ENCODE measurements around the gene GLO1. TPM values are rescaled to one million over a fixed set of nuclear protein-coding genes. Genes with fewer than 3 reads are reported as not detected.

GLO1 gene
- total and polyA plus RNA-seq, 2 donors (not counting 3 experiments of a cell fraction or from before 2014, with no cell fraction given): 70.3 to 120 TPM

- FAIRE-seq: no peak
- H3K4me2 ChIP-seq (ENCODE audit: insufficient read depth, low read length): no peak overlapping the region
- ChIA-PET CTCF (no interaction called here), POLR2A (no interaction called here)
- dilution Hi-C loops (cut with MboI; ENCODE audit: extremely low pct_ligation_motif_present, low sequenced_read_pairs) (no loop called here), intact Hi-C loops (cut with micrococcal nuclease) (loop anchor here (10.0 kb wide), 2 partner anchors 483 to 653 kb away; no protein-coding TSS in a partner anchor)
- no peaks in the 10 kb centered on the region for H3K9me3 ChIP-seq (replicated peaks; ENCODE audit: control insufficient read depth, insufficient read depth, low read length)
- H2AFZ ChIP-seq (ENCODE audit: low read depth, low read length): no peak overlapping the region
- no peak overlapping the region for H3K4me3 ChIP-seq (replicated peaks in 1 of 3; ENCODE audit: insufficient read depth in 1 of 3, low read depth in 1 of 3, low read length in 3 of 3)
- no peak for TF ChIP-seq FOS (IDR thresholded peaks at IDR 0.05; ENCODE audit: borderline replicate concordance, insufficient read depth, low read length)
- no peak for TF ChIP-seq POLR2AphosphoS5 (IDR thresholded peaks at IDR 0.05; ENCODE audit: insufficient read depth, low read depth, low read length)
- no peak for TF ChIP-seq EZH2 (IDR thresholded peaks at IDR 0.05; ENCODE audit: borderline replicate concordance, low read depth, low read length, severe bottlenecking)
- no peak for TF ChIP-seq GATA2 (IDR thresholded peaks at IDR 0.05; ENCODE audit: insufficient read depth, insufficient read length, low read depth, low read length)
- no peak for TF ChIP-seq POLR2A (IDR thresholded peaks at IDR 0.05; ENCODE audit: low read depth, low read length)
- TF ChIP-seq MYC (IDR thresholded peaks at IDR 0.05; ENCODE audit: low read depth, low read length): no peak
- H3K9ac ChIP-seq (replicated peaks; ENCODE audit: extremely low read depth, insufficient read depth, low read length): no peak overlapping the region
- H3K27me3 ChIP-seq (ENCODE audit: control insufficient read depth in 2 of 2, insufficient read depth in 2 of 2, low read length in 2 of 2): no peaks in the 10 kb centered on the region
- peaks cover 5 to 17% of the 10 kb centered on the region in 2 experiments for H3K36me3 ChIP-seq (ENCODE audit: control insufficient read depth in 2 of 2, extremely low read depth in 1 of 2, insufficient read depth in 2 of 2, low read length in 2 of 2)
- no peaks in the 10 kb centered on the region for H3K9me1 ChIP-seq (replicated peaks; ENCODE audit: control insufficient read depth, extremely low read depth, insufficient read depth, low read length)
- no peak for DNase-seq (ENCODE audit: low read depth, low spot score)
- H3K27ac ChIP-seq (ENCODE audit: insufficient read depth, low read depth, low read length): no peak overlapping the region
- no peaks in the 10 kb centered on the region for H3K79me2 ChIP-seq (ENCODE audit: control insufficient read depth, insufficient read depth, low read length)
- BruUV-seq (replicated peaks): no TSS peak
- H3K4me1 ChIP-seq (ENCODE audit: control insufficient read depth, extremely low read depth, insufficient read depth, low read length): peaks cover 12% of the 10 kb centered on the region
- no peaks in the 10 kb centered on the region for H4K20me1 ChIP-seq (replicated peaks; ENCODE audit: control insufficient read depth, extremely low read depth, insufficient read depth, low read length)
These were observed 24.7 kb downstream of the GLO1 start for GRCh38 chr6:38678178-38678760.

GRCh38 chr6:38676974-38677544 is 25.9 kb downstream of the GLO1 start:
- Histone ChIP-seq H3K4me1 (ENCODE audit: control insufficient read depth, extremely low read depth, insufficient read depth, low read length) (peaks cover 15% of the 10 kb centered on the region), H3K4me2 (ENCODE audit: insufficient read depth, low read length) (no peak overlapping the region), H3K9me3 (replicated peaks; ENCODE audit: control insufficient read depth, insufficient read depth, low read length) (no peaks in the 10 kb centered on the region), H3K79me2 (ENCODE audit: control insufficient read depth, insufficient read depth, low read length) (no peaks in the 10 kb centered on the region), H2AFZ (ENCODE audit: low read depth, low read length) (no peak overlapping the region), H3K9me1 (replicated peaks; ENCODE audit: control insufficient read depth, extremely low read depth, insufficient read depth, low read length) (no peaks in the 10 kb centered on the region), H3K27me3 (ENCODE audit: control insufficient read depth in 2 of 2, insufficient read depth in 2 of 2, low read length in 2 of 2) (no peaks in the 10 kb centered on the region), H3K36me3 (ENCODE audit: control insufficient read depth in 2 of 2, extremely low read depth in 1 of 2, insufficient read depth in 2 of 2, low read length in 2 of 2) (peaks cover 5 to 14% of the 10 kb centered on the region in 2 experiments), H3K4me3 (replicated peaks in 1 of 3; ENCODE audit: insufficient read depth in 1 of 3, low read depth in 1 of 3, low read length in 3 of 3) (no peak overlapping the region), H3K9ac (replicated peaks; ENCODE audit: extremely low read depth, insufficient read depth, low read length) (no peak overlapping the region), H4K20me1 (replicated peaks; ENCODE audit: control insufficient read depth, extremely low read depth, insufficient read depth, low read length) (no peaks in the 10 kb centered on the region), H3K27ac (ENCODE audit: insufficient read depth, low read depth, low read length) (no peak overlapping the region)
- CTCF ChIA-PET: interaction anchor here (1.0 kb wide), 1 partner anchor 96 kb away, joined by 3 read pairs; no protein-coding TSS in a partner anchor
- intact Hi-C loops (cut with micrococcal nuclease) (loop anchor here (10.0 kb wide), 2 partner anchors 482 to 652 kb away; no protein-coding TSS in a partner anchor), dilution Hi-C loops (cut with MboI; ENCODE audit: extremely low pct_ligation_motif_present, low sequenced_read_pairs) (no loop called here)
- DNase-seq (ENCODE audit: low read depth, low spot score) (no peak), FAIRE-seq (no peak)
- BruUV-seq (replicated peaks): no TSS peak
- no peak for TF ChIP-seq GATA2 (IDR thresholded peaks at IDR 0.05; ENCODE audit: insufficient read depth, insufficient read length, low read depth, low read length)
- POLR2A ChIA-PET: no interaction called here
